ENCODE results near the gene SEC23A. TPM values are rescaled to one million over a fixed set of nuclear protein-coding genes. Genes with fewer than 3 reads are reported as not detected.

The SEC23A gene
- total and polyA plus RNA-seq, 2 donors (not counting 1 experiment from before 2014, with no cell fraction given), result 13.2 to 52.3 TPM

DNA sequence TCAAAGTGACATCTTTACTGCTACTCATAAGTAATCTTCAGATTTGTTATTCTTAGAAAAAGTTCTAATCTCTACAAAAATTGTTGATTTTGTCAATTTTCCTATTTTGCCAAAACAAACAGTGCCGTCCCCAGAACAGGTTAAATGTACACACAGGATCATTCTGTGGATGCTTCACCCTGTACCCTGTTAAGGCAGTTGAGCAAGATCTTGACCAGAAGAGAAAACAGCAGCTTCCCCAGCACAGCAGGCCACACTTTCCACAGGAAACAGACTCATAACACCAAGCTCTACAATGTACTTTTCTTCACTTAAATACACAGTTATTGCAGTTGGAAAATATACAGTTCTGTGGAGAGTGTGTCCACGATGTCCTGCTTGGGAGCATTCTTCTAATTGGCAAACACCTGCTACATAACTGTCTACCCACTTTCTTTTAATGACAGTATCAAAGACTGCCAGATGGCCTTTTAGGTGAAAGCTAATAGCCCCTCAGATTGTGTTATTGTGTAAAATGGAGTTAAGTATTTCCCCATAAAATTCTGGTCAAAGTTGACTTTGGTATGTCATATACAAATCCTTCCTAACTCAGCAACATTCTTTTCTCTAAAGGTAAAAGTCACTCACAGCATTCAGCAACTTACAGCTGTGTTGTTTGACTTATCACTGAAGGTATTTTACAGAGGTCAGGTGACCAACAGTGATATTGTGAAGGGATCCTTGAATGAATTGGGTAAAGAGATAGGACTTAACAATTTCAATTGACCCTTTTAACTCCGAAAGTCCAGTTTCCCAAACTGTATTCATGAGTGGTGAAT, 77.0 kb downstream of the SEC23A start:
- DNase-seq (no peak), ATAC-seq (ENCODE audit: low read depth) (no peak)
- Mint-ChIP-seq H3K27me3 (no peaks in the 10 kb centered on the region), H3K4me3 (no peak overlapping the region), H3K9me3 (ENCODE audit: insufficient read depth) (no peaks in the 10 kb centered on the region), H3K4me1 (no peaks in the 10 kb centered on the region), H3K27ac (no peak overlapping the region)
- Histone ChIP-seq H3K36me3 (replicated peaks in 1 of 2; ENCODE audit: control extremely low read depth in 1 of 2, control insufficient read depth in 1 of 2, extremely low read depth in 1 of 2, insufficient read depth in 2 of 2, low read length in 1 of 2) (peaks cover under 1 to 14% of the 10 kb centered on the region in 2 experiments), H3K4me2 (replicated peaks; ENCODE audit: low read depth, low read length, poor library complexity, severe bottlenecking) (no peak overlapping the region), H2AFZ (ENCODE audit: insufficient read depth, low read depth, low read length, poor library complexity, severe bottlenecking) (no peak overlapping the region), H3K27me3 (replicated peaks in 1 of 4; ENCODE audit: control extremely low read depth in 1 of 4, control insufficient read depth in 3 of 4, insufficient read depth in 4 of 4, low read length in 3 of 4) (no peaks in the 10 kb centered on the region), H4K20me1 (ENCODE audit: control insufficient read depth, insufficient read depth, low read length, poor library complexity, severe bottlenecking) (no peaks in the 10 kb centered on the region), H3K4me1 (ENCODE audit: control insufficient read depth in 2 of 2, insufficient read depth in 2 of 2, low read length in 2 of 2) (no peaks in the 10 kb centered on the region), H3K4me3 (ENCODE audit: control extremely low read depth in 1 of 5, extremely low read depth in 1 of 5, insufficient read depth in 1 of 5, low read depth in 2 of 5, low read length in 4 of 5) (no peak overlapping the region), H3K79me2 (ENCODE audit: control insufficient read depth, insufficient read depth, low read length) (no peaks in the 10 kb centered on the region), H3K9ac (ENCODE audit: low read length) (no peak overlapping the region), H3K9me3 (ENCODE audit: control extremely low read depth in 1 of 3, control insufficient read depth in 2 of 3, insufficient read depth in 1 of 3, low read length in 2 of 3) (no peaks in the 10 kb centered on the region), H3K27ac (ENCODE audit: low read length in 2 of 2) (no peak overlapping the region)
- 100% methylated on average over 1 of the region's 3 CpGs for WGBS (ENCODE audit: insufficient coverage)
- TF ChIP-seq, protein P1, sequence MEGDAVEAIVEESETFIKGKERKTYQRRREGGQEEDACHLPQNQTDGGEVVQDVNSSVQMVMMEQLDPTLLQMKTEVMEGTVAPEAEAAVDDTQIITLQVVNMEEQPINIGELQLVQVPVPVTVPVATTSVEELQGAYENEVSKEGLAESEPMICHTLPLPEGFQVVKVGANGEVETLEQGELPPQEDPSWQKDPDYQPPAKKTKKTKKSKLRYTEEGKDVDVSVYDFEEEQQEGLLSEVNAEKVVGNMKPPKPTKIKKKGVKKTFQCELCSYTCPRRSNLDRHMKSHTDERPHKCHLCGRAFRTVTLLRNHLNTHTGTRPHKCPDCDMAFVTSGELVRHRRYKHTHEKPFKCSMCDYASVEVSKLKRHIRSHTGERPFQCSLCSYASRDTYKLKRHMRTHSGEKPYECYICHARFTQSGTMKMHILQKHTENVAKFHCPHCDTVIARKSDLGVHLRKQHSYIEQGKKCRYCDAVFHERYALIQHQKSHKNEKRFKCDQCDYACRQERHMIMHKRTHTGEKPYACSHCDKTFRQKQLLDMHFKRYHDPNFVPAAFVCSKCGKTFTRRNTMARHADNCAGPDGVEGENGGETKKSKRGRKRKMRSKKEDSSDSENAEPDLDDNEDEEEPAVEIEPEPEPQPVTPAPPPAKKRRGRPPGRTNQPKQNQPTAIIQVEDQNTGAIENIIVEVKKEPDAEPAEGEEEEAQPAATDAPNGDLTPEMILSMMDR (IDR thresholded peaks at IDR 0.05), result no peak
- no peak for TF ChIP-seq EZH2 (IDR thresholded peaks at IDR 0.05; ENCODE audit: borderline replicate concordance, insufficient read depth, low read depth, low read length, poor library complexity, severe bottlenecking)
- ChIA-PET CTCF (no interaction called here), POLR2A (no interaction called here)
- intact Hi-C loops (cut with micrococcal nuclease), result no loop called here

DNA sequence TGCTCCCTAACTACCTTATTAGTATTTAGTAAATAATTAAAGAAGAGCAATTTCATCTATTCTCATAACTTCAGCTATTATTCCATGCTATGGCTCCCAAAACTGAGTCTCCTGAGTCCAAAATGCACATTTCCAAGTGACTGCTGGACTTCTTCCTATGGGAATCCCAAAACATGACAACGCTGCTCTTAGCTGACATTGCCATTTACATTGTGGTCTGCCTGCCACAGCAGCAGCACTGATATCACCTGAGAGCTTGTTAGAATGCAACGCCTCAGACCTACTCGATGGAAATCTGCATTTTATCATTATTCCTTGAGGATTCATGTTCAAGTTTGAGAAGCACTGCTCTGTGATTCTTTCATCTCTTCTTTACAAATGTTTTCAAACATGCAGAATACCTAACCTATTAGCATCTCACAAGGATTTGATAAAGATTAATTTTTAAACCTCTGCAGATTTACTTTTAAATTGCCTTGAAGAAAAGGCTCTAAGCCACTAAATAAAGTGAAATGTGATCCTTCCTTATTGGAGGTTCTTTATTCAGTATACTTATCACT, 77.7 kb downstream of the SEC23A start:
- intact Hi-C loops (cut with micrococcal nuclease), result no loop called here
- H3K27ac ChIP-seq (ENCODE audit: low read length in 2 of 2), result no peak overlapping the region
- Mint-ChIP-seq H3K27me3 (no peaks in the 10 kb centered on the region), H3K4me1 (no peaks in the 10 kb centered on the region), H3K4me3 (no peak overlapping the region), H3K9me3 (ENCODE audit: insufficient read depth) (no peaks in the 10 kb centered on the region), H3K27ac (no peak overlapping the region)
- H3K79me2 ChIP-seq (ENCODE audit: control insufficient read depth, insufficient read depth, low read length), result no peaks in the 10 kb centered on the region
- no peaks in the 10 kb centered on the region for H3K9me3 ChIP-seq (ENCODE audit: control extremely low read depth in 1 of 3, control insufficient read depth in 2 of 3, insufficient read depth in 1 of 3, low read length in 2 of 3)
- DNase-seq, result no peak
- ChIA-PET POLR2A (no interaction called here), CTCF (no interaction called here)
- no peak for ATAC-seq (ENCODE audit: low read depth)
- no peak overlapping the region for H3K9ac ChIP-seq (ENCODE audit: low read length)
- H4K20me1 ChIP-seq (ENCODE audit: control insufficient read depth, insufficient read depth, low read length, poor library complexity, severe bottlenecking), result no peaks in the 10 kb centered on the region
- no peak for TF ChIP-seq EZH2 (IDR thresholded peaks at IDR 0.05; ENCODE audit: borderline replicate concordance, insufficient read depth, low read depth, low read length, poor library complexity, severe bottlenecking)
- TF ChIP-seq, protein P1 (IDR thresholded peaks at IDR 0.05), result no peak
- H3K4me3 ChIP-seq (ENCODE audit: control extremely low read depth in 1 of 5, extremely low read depth in 1 of 5, insufficient read depth in 1 of 5, low read depth in 2 of 5, low read length in 4 of 5), result no peak overlapping the region
- 100% methylated on average over 2 of the region's 3 CpGs for WGBS (ENCODE audit: insufficient coverage)
- H3K27me3 ChIP-seq (replicated peaks in 1 of 4; ENCODE audit: control extremely low read depth in 1 of 4, control insufficient read depth in 3 of 4, insufficient read depth in 4 of 4, low read length in 3 of 4), result no peaks in the 10 kb centered on the region
- peaks cover 0 to 7% of the 10 kb centered on the region in 2 experiments for H3K36me3 ChIP-seq (replicated peaks in 1 of 2; ENCODE audit: control extremely low read depth in 1 of 2, control insufficient read depth in 1 of 2, extremely low read depth in 1 of 2, insufficient read depth in 2 of 2, low read length in 1 of 2)
- no peak overlapping the region for H3K4me2 ChIP-seq (replicated peaks; ENCODE audit: low read depth, low read length, poor library complexity, severe bottlenecking)
- H2AFZ ChIP-seq (ENCODE audit: insufficient read depth, low read depth, low read length, poor library complexity, severe bottlenecking), result no peak overlapping the region
- H3K4me1 ChIP-seq (ENCODE audit: control insufficient read depth in 2 of 2, insufficient read depth in 2 of 2, low read length in 2 of 2), result no peaks in the 10 kb centered on the region

Data from B cell (primary cell).